CD8-positive, alpha-beta memory T cell (primary cell): ENCODE data around the gene LRRC56. TPM values are rescaled to one million over a fixed set of nuclear protein-coding genes. Genes with fewer than 3 reads are reported as not detected.
A peak's percentile ranks its signal among the peaks of the same experiment; 100 is the strongest.

Source experiments
- CTCF ChIA-PET: fragments of 350-600 bp; sonication (Branson Sonifier 250); formaldehyde crosslinking; loops from one replicate; lab custom pipeline; 2021; ENCODE audit warnings: antibody characterized with exemption; lab: Charles Lee
- POLR2A ChIA-PET: fragments of 350-600 bp; sonication (Branson Sonifier 250); formaldehyde crosslinking; loops from one replicate; lab custom pipeline; 2021; ENCODE audit warnings: antibody characterized with exemption; lab: Charles Lee
- DNase-seq, 5 donors: peaks; one replicate each; pipeline versions ENCODE4 v3.0.0 to v3.0.0-alpha.2; 2020 to 2022; ENCODE audit warnings: mixed read lengths in 1 of 5
- H3K27ac ChIP-seq: one replicate; pipeline ENCODE4 v1.7.0; 2013; ENCODE audit warnings: low read depth, mild to moderate bottlenecking, low read length, moderate library complexity
- H3K27me3 ChIP-seq: 2 replicates; pipeline ENCODE4 v1.7.0; 2013; ENCODE audit warnings: low read length, mild to moderate bottlenecking; ENCODE audit not compliant: insufficient read depth, poor library complexity, severe bottlenecking
- H3K36me3 ChIP-seq: 2 replicates; pipeline ENCODE4 v1.7.0; 2013; ENCODE audit warnings: mild to moderate bottlenecking, low read length, moderate library complexity; ENCODE audit not compliant: insufficient read depth
- H3K4me1 ChIP-seq: 2 replicates; pipeline ENCODE4 v1.7.0; 2013; ENCODE audit warnings: mild to moderate bottlenecking, low read length, moderate library complexity; ENCODE audit not compliant: insufficient read depth
- H3K4me3 ChIP-seq: 2 replicates; pipeline ENCODE4 v1.7.0; 2013; ENCODE audit warnings: mild to moderate bottlenecking, low read length
- H3K9me3 ChIP-seq: 2 replicates; pipeline ENCODE4 v1.7.0; 2013; ENCODE audit warnings: mild to moderate bottlenecking, low read length
- H3K27ac Mint-ChIP-seq, 8 donors: one replicate each; pipeline ENCODE4 v1.8.0; 2020 to 2021; ENCODE audit warnings: mixed read lengths in 8 of 8, mild to moderate bottlenecking in 6 of 8, inconsistent platforms in 3 of 8, moderate library complexity in 3 of 8
- H3K27me3 Mint-ChIP-seq, 2 donors: one replicate each; pipeline ENCODE4 v1.8.0; 2020 to 2021; ENCODE audit warnings: mixed read lengths in 2 of 2, mild to moderate bottlenecking in 1 of 2, moderate library complexity in 1 of 2
- H3K36me3 Mint-ChIP-seq, 3 donors: one replicate each; pipeline ENCODE4 v1.8.0; 2020 to 2021; ENCODE audit warnings: mixed read lengths in 3 of 3, inconsistent platforms in 1 of 3, mild to moderate bottlenecking in 1 of 3
- H3K4me1 Mint-ChIP-seq, 3 donors: one replicate each; pipeline ENCODE4 v1.8.0; 2020 to 2021; ENCODE audit warnings: mixed read lengths in 3 of 3, inconsistent platforms in 1 of 3, mild to moderate bottlenecking in 1 of 3
- H3K4me3 Mint-ChIP-seq, 7 donors: one replicate each; pipeline ENCODE4 v1.8.0; 2020 to 2021; ENCODE audit warnings: mixed read lengths in 7 of 7, mild to moderate bottlenecking in 6 of 7, moderate library complexity in 4 of 7, inconsistent platforms in 2 of 7
- H3K9me3 Mint-ChIP-seq, 5 donors: one replicate each; pipeline ENCODE4 v1.8.0; 2020 to 2022; ENCODE audit warnings: mixed read lengths in 5 of 5, mild to moderate bottlenecking in 3 of 5, moderate library complexity in 2 of 5, inconsistent platforms in 1 of 5
- polyA plus RNA-seq: library from polyadenylated mRNA; unstranded; fragments of 300-500 nt; fragmentation: Illumina TruSeq; gene quantifications from one replicate; pipeline ENCODE4 v1.2.3, GENCODE V29; 2021
- total RNA-seq, 2 experiments: library from RNA; stranded (reverse); gene quantifications; one replicate each; pipeline ENCODE4 v1.2.3, GENCODE V29; 2021

The LRRC56 gene
- total and polyA plus RNA-seq, 3 experiments from 2014 or later: 0.81 to 2.1 (median 1.8) TPM

DNA sequence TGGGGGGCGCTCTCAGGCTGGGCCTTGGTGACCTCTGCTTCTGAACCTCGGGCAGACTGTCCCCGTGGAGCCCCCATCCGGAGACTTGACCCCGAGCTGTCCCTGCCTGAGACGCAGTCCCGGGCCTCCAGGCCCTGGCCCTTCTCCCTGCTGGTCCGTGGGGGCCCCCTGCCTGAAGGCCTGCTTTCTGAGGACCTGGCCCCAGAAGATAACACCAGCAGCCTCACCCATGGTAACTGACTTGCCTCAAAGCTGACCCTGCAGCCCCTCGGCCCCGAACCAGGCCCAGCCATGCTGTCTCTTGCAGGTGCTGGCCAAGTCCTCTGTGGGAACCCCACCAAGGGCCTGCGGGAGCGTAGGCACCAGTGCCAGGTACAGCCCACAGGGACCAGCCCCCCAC is 14.3 kb downstream of the LRRC56 start:
- Histone ChIP-seq H3K4me3 (no peak overlapping the region), H3K36me3 (no peaks in the 10 kb centered on the region), H3K4me1 (peaks cover 10% of the 10 kb centered on the region), H3K27ac (no peak overlapping the region), H3K9me3 (no peaks in the 10 kb centered on the region), H3K27me3 (no peaks in the 10 kb centered on the region)
- Mint-ChIP-seq H3K27me3 (no peaks in the 10 kb centered on the region), H3K4me1 (peaks cover 0 to 3% (median 0%) of the 10 kb centered on the region in 3 donors), H3K27ac (no peak overlapping the region), H3K9me3 (no peaks in the 10 kb centered on the region), H3K4me3 (no peak overlapping the region), H3K36me3 (peaks cover 0 to 1% (median 0%) of the 10 kb centered on the region in 3 donors)
- ChIA-PET CTCF (interaction anchor here (1.3 kb wide), 1 partner anchor 171 kb away, joined by 4 read pairs; no protein-coding TSS in a partner anchor), POLR2A (no interaction called here)
- DNase-seq: no peak

DNA sequence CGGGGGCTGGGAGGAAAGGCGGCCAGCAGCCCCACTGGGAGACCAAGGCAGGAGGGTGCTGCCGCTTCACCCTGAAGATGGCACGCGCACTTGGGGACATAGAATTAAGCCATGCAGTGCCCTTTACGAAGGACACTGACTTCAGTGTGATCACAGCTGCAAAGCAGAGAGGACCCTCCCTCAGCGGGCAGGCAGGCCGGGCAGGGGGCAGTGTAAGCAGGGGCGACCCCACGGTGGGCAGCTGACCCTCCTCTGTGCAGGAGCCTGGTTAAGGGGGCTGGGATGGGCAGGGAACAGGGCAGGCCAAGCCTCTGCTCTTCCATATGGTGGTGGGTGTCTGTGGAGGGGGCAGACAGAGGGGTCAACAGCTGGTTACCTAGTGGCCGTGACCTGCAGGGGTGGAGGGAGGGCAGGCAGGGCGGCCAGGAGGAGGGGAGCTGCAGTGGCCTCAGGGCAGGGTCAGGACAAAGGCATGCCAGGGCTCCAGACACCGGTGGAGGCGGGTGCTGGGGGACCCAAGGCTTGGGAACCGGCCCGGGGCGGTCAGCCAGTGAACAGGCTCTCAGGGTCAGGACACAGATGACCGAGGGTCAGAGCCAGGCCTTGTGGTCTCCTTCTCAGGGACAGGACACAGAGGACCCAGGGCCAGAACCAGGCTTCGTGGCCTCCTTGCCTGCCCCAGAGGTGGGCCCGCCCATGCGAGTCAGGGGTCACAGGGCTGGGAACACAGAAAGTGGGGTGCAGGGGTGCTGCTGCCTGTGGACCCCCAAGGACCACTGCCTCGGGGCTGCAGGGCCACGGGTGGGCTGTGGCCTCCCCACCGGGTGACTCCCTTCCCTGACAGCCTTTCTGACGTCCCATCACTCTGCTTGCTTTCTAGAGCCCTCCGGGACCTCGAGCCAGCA is 16.0 kb downstream of the LRRC56 start:
- Histone ChIP-seq H3K27ac (no peak overlapping the region), H3K9me3 (no peaks in the 10 kb centered on the region), H3K4me3 (no peak overlapping the region), H3K36me3 (no peaks in the 10 kb centered on the region), H3K27me3 (no peaks in the 10 kb centered on the region), H3K4me1 (peaks cover 10% of the 10 kb centered on the region)
- no peaks in the 10 kb centered on the region for H3K9me3 Mint-ChIP-seq
- ChIA-PET CTCF (interaction anchor here (3.5 to 4.0 kb wide), 2 partner anchors 12 to 170 kb away, joined by 17 to 49 read pairs; no protein-coding TSS in a partner anchor), POLR2A (interaction anchor here (0.5 to 1.0 kb wide), 3 partner anchors 14 to 173 kb away, joined by 3 to 4 read pairs (median 4); no protein-coding TSS in a partner anchor)
- H3K4me1 Mint-ChIP-seq: peaks cover 0 to 10% (median 0%) of the 10 kb centered on the region in 3 donors
- peaks cover 0 to 1% (median 0%) of the 10 kb centered on the region in 3 donors for H3K36me3 Mint-ChIP-seq
- peak overlapping the region in 2 of 7 donors; percentile 28 to 46 for H3K4me3 Mint-ChIP-seq
- no peaks in the 10 kb centered on the region for H3K27me3 Mint-ChIP-seq
- DNase-seq: no peak
- H3K27ac Mint-ChIP-seq: peak overlapping the region in 1 of 8 donors; percentile 68

DNA sequence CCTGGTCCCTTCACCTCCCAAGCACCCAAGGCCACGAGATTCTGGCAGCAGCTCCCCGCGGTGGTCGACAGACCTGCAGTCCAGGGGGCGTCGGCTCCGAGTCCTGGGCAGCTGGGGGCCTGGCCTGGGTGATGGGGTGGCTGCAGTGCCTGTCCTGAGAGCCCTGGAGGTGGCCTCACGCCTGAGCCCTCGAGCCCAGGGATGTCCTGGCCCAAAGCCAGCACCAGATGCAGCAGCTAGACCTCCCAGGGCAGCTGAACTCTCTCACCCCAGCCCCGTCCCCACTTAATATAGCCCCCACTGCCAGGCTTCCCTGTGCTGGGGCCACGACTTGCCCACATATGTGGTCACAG is 16.6 kb downstream of the LRRC56 start:
- no peak for DNase-seq
- no peaks in the 10 kb centered on the region for H3K36me3 ChIP-seq
- ChIA-PET POLR2A (interaction anchor here (0.5 to 1.8 kb wide), 3 partner anchors 167 to 203 kb away, joined by 3 to 13 read pairs (median 4); no protein-coding TSS in a partner anchor), CTCF (interaction anchor here (0.9 to 4.0 kb wide), 13 partner anchors 12 to 242 kb away, joined by 3 to 49 read pairs (median 3); partner anchors contain the start of gene TMEM80)
- H3K27ac ChIP-seq: no peak overlapping the region
- H3K27me3 ChIP-seq: no peaks in the 10 kb centered on the region
- no peak overlapping the region for H3K4me3 ChIP-seq
- Mint-ChIP-seq H3K27ac (no peak overlapping the region), H3K4me3 (no peak overlapping the region), H3K9me3 (no peaks in the 10 kb centered on the region), H3K4me1 (peaks cover 0 to 10% (median 0%) of the 10 kb centered on the region in 3 donors), H3K36me3 (no peaks in the 10 kb centered on the region), H3K27me3 (no peaks in the 10 kb centered on the region)
- peaks cover 10% of the 10 kb centered on the region for H3K4me1 ChIP-seq
- H3K9me3 ChIP-seq: no peaks in the 10 kb centered on the region

DNA sequence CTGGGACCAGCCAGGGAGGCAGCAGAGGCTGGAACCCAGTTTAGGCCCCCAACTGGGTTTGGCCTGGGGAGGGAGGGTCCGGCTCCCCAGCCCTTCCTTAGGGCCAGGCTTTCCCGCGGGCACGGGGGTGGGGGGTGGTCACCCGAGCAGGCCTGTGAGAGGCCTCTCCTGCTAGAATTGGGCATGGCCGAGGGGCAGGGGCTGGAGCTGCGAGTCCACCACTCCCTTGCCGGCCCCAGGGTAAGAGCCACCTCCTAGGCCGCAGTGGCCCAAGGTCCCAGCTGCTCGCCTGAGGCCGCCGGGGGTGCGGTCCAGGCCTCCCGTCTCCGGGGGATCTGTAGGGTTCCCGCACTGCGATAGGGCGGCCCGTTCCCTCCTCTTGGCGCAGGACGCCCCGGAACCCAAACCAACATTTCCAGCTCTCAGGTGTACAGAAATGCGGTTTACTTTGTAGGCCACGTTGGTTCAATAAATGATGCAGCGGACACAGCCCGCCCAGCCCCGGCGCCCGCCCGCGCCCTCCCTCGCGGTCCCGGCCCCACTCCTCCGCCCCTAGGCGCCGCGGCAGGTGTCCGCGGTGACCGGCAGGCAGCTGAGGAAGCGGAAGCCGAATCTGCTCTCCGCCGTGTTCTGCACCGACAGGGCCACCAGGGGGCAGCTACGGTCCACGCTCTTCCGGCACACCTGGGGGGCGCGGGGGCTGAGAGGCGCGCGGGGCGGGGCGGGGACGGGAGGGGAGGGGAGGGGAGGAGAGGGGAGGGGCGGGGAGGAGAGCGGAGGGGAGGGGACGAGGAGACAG is 17.3 kb downstream of the LRRC56 start:
- Histone ChIP-seq H3K27me3 (no peaks in the 10 kb centered on the region), H3K4me1 (peaks cover 10% of the 10 kb centered on the region), H3K9me3 (no peaks in the 10 kb centered on the region), H3K36me3 (no peaks in the 10 kb centered on the region), H3K4me3 (peak overlapping the region; percentile 45), H3K27ac (no peak overlapping the region)
- peak overlapping the region in 6 of 7 donors; percentile 28 to 63 (median 55) for H3K4me3 Mint-ChIP-seq
- no peaks in the 10 kb centered on the region for H3K9me3 Mint-ChIP-seq
- H3K27me3 Mint-ChIP-seq: no peaks in the 10 kb centered on the region
- peak; percentile 69 to 86 (median 70) for DNase-seq
- peaks cover 0 to 10% (median under 1%) of the 10 kb centered on the region in 3 donors for H3K4me1 Mint-ChIP-seq
- no peaks in the 10 kb centered on the region for H3K36me3 Mint-ChIP-seq
- ChIA-PET POLR2A (interaction anchor here (0.5 to 1.8 kb wide), 8 partner anchors 10 to 223 kb away, joined by 3 to 13 read pairs (median 4); partner anchors contain the start of gene PHRF1), CTCF (interaction anchor here (0.6 to 4.0 kb wide), 27 partner anchors 9 to 242 kb away, joined by 3 to 49 read pairs (median 3); partner anchors contain the start of genes HRAS, LRRC56, SCT and TMEM80)
- no peak overlapping the region for H3K27ac Mint-ChIP-seq

DNA sequence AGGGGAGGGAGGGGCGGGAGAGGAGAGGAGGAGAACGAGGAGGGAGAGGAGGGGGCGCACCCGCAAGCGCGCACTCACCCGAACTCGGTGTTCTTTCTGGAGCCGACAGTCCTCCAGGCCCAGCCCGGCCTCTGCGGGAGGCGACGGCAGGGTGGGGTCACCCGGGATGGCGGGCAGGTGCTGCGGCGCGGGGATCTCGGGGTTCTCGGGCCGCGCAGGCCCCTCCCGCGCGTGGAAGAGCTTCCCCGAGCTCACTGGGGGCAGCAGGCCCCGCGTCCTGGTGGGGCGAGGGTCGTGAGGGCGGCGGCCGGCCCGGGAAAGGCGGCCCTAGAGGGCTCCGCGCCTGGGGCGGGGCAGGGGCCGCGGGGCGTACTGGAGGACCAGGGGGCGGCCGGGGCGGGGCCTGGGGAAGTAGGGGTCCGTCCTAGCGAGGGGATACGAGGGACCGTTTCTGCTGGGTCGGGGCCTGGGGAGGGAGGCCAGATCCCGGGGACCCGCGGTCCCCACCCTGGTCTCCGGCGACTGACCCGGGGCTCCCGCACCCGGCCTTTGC is 18.0 kb downstream of the LRRC56 start:
- peaks cover 17% of the 10 kb centered on the region for H3K4me1 ChIP-seq
- H3K36me3 ChIP-seq: no peaks in the 10 kb centered on the region
- H3K27ac ChIP-seq: no peak overlapping the region
- no peak overlapping the region for H3K4me3 ChIP-seq
- no peaks in the 10 kb centered on the region for H3K36me3 Mint-ChIP-seq
- H3K9me3 Mint-ChIP-seq: no peaks in the 10 kb centered on the region
- DNase-seq: peak in 2 of 5 donors; percentile 32 to 56
- CTCF ChIA-PET: interaction anchor here (0.6 to 4.0 kb wide), 15 partner anchors 10 to 211 kb away, joined by 3 to 49 read pairs (median 4); partner anchors contain the start of genes DEAF1, HRAS, LRRC56 and SCT
- POLR2A ChIA-PET: interaction anchor here (0.6 to 1.8 kb wide), 6 partner anchors 9 to 202 kb away, joined by 3 to 13 read pairs (median 4); partner anchors contain the start of gene PHRF1
- H3K27me3 ChIP-seq: no peaks in the 10 kb centered on the region
- H3K27me3 Mint-ChIP-seq: peaks cover 0 to 1% of the 10 kb centered on the region in 2 donors
- H3K9me3 ChIP-seq: no peaks in the 10 kb centered on the region
- H3K4me1 Mint-ChIP-seq: peaks cover 5 to 17% (median 5%) of the 10 kb centered on the region in 3 donors
- peak overlapping the region in 3 of 7 donors; percentile 12 to 68 (median 47) for H3K4me3 Mint-ChIP-seq
- H3K27ac Mint-ChIP-seq: no peak overlapping the region

DNA sequence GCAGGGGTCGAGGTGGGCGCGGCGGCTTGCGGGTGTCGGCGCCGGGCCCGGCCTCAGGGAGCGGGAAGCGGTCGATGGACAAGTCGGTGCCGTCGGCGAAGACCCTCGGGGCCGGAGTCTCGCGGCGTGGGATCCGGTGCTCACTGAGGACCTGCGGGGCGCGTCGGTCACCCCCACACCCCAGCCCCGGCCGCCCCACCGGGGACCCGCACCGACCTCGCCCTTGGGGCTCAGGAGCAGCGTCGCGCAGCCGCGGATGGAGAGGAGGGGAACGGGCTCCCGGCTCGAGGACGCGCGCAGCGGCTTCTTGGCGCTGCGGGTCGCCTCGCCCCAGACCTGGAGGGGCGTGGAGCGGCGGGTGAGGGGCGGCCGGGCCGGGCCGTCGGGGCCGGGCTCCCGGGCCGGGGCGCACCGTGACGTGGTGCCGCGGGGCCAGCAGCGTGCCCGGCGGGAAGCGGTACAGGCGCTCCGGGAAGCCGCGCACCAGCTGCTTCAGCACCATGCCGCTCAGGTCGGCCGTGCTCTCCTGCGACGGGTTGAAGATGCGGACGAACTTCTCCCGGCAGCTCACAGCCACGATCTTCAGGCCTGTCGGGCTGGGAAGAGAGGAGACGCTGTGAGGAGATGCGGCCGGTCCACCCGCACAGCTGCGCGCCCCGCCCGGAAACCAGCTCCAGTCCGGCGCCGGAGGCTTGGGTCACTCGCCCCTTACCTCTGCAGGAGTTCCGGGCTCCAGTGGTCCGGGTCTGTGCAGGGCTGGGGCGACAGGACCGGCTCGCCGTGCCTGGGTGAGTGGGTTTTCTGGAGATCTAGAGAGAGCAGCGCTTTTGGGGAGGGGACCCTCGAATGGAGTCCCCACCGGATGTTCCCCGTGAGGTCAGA is 18.7 kb downstream of the LRRC56 start:
- no peak overlapping the region for H3K4me3 ChIP-seq
- POLR2A ChIA-PET: interaction anchor here (0.7 to 1.8 kb wide), 5 partner anchors 13 to 169 kb away, joined by 3 to 13 read pairs (median 4); partner anchors contain the start of genes IRF7 and PHRF1
- no peak overlapping the region for H3K27ac Mint-ChIP-seq
- H3K27ac ChIP-seq: no peak overlapping the region
- DNase-seq: peak in 2 of 5 donors; percentile 23 to 53
- H3K4me3 Mint-ChIP-seq: peak overlapping the region in 6 of 7 donors; percentile 8 to 77 (median 58)
- H3K9me3 ChIP-seq: no peaks in the 10 kb centered on the region
- H3K27me3 ChIP-seq: no peaks in the 10 kb centered on the region
- CTCF ChIA-PET: interaction anchor here (0.6 to 4.0 kb wide), 14 partner anchors 10 to 208 kb away, joined by 3 to 49 read pairs (median 4); partner anchors contain the start of genes DEAF1, HRAS, LRRC56 and PHRF1
- H3K27me3 Mint-ChIP-seq: peaks cover 0 to 1% of the 10 kb centered on the region in 2 donors
- peaks cover 18% of the 10 kb centered on the region for H3K4me1 ChIP-seq
- H3K36me3 Mint-ChIP-seq: no peaks in the 10 kb centered on the region
- H3K9me3 Mint-ChIP-seq: no peaks in the 10 kb centered on the region
- no peaks in the 10 kb centered on the region for H3K36me3 ChIP-seq
- peaks cover 5 to 18% (median 6%) of the 10 kb centered on the region in 3 donors for H3K4me1 Mint-ChIP-seq
